ENCODE measurements around the gene NRXN3. TPM values are rescaled to one million over a fixed set of nuclear protein-coding genes. Genes with fewer than 3 reads are reported as not detected.

NRXN3 gene
- total RNA-seq, 1 experiment from 2014 or later: not detected

- Histone ChIP-seq H3F3A (ENCODE audit: insufficient read depth, low read depth) (no peaks in the 10 kb centered on the region), H4K20me1 (ENCODE audit: insufficient read depth) (no peaks in the 10 kb centered on the region), H3K4me3 (no peak overlapping the region), H2AFZ (no peak overlapping the region), H3K36me3 (ENCODE audit: low read depth) (no peaks in the 10 kb centered on the region), H3K27me3 (ENCODE audit: insufficient read depth, low read depth) (peaks cover 5% of the 10 kb centered on the region; the same call in 1 of the 2 replicates), H3K4me2 (no peak overlapping the region), H3K9me3 (ENCODE audit: insufficient read depth, low read depth) (no peaks in the 10 kb centered on the region), H3K79me2 (ENCODE audit: low read depth) (no peaks in the 10 kb centered on the region), H3K27ac (no peak overlapping the region), H3K9me2 (ENCODE audit: insufficient read depth) (no peaks in the 10 kb centered on the region), H3K4me1 (replicated peaks; ENCODE audit: insufficient read depth) (no peaks in the 10 kb centered on the region)
- CTCF ChIA-PET: no interaction called here
- POLR2A ChIA-PET (ENCODE audit: unreplicated experiment): no interaction called here
- no TSS peak for BruUV-seq (replicated peaks)
- no peak for DNase-seq
- intact Hi-C loops (cut with micrococcal nuclease; ENCODE audit: unreplicated experiment): loop anchor here (5.0 kb wide), 1 partner anchor 814 kb away; no protein-coding TSS in a partner anchor
- TF ChIP-seq CTCF (conservative IDR thresholded peaks at IDR 0.05): no peak
These were observed 665.7 kb downstream of the NRXN3 start for GRCh38 chr14:78835909-78836308.

GRCh38 chr14:78836777-78837176 lies 666.6 kb downstream of the NRXN3 start:
- TF ChIP-seq CTCF (conservative IDR thresholded peaks at IDR 0.05) (peak; percentile 60), EZH2 (IDR thresholded peaks at IDR 0.05; ENCODE audit: low read depth) (no peak)
- Histone ChIP-seq H2AFZ (no peak overlapping the region), H3K9me2 (ENCODE audit: insufficient read depth) (no peaks in the 10 kb centered on the region), H3K27ac (no peak overlapping the region), H3K4me2 (no peak overlapping the region), H3F3A (ENCODE audit: insufficient read depth, low read depth) (no peaks in the 10 kb centered on the region), H4K20me1 (ENCODE audit: insufficient read depth) (no peaks in the 10 kb centered on the region), H3K79me2 (ENCODE audit: low read depth) (no peaks in the 10 kb centered on the region), H3K4me3 (no peak overlapping the region), H3K27me3 (ENCODE audit: insufficient read depth, low read depth) (peaks cover 5% of the 10 kb centered on the region; the same call in 1 of the 2 replicates), H3K4me1 (replicated peaks; ENCODE audit: insufficient read depth) (no peaks in the 10 kb centered on the region), H3K36me3 (ENCODE audit: low read depth) (no peaks in the 10 kb centered on the region), H3K9me3 (ENCODE audit: insufficient read depth, low read depth) (no peaks in the 10 kb centered on the region)
- peak in 1 of 2 experiments; percentile 32 for DNase-seq
- no TSS peak for BruUV-seq (replicated peaks)
- ChIA-PET POLR2A (ENCODE audit: unreplicated experiment) (no interaction called here), CTCF (no interaction called here)
- intact Hi-C loops (cut with micrococcal nuclease; ENCODE audit: unreplicated experiment): loop anchor here (5.0 kb wide), 1 partner anchor 814 kb away; no protein-coding TSS in a partner anchor

- CTCF ChIA-PET: no interaction called here
- TF ChIP-seq EZH2 (IDR thresholded peaks at IDR 0.05; ENCODE audit: low read depth) (no peak), CTCF (conservative IDR thresholded peaks at IDR 0.05) (no peak)
- no peaks in the 10 kb centered on the region for H3K9me2 ChIP-seq (ENCODE audit: insufficient read depth)
These were observed 668.8 kb downstream of the NRXN3 start for GRCh38 chr14:78838959-78839358.

More at GRCh38 chr14:78838959-78839358, 668.8 kb downstream of the NRXN3 start:
- Histone ChIP-seq H3K27ac (no peak overlapping the region), H3K4me2 (no peak overlapping the region), H3K79me2 (ENCODE audit: low read depth) (no peaks in the 10 kb centered on the region), H3K4me1 (replicated peaks; ENCODE audit: insufficient read depth) (no peaks in the 10 kb centered on the region), H2AFZ (no peak overlapping the region), H3F3A (ENCODE audit: insufficient read depth, low read depth) (no peaks in the 10 kb centered on the region), H3K27me3 (ENCODE audit: insufficient read depth, low read depth) (peaks cover 9% of the 10 kb centered on the region; the same call in 1 of the 2 replicates), H3K9me3 (ENCODE audit: insufficient read depth, low read depth) (no peaks in the 10 kb centered on the region), H4K20me1 (ENCODE audit: insufficient read depth) (no peaks in the 10 kb centered on the region), H3K36me3 (ENCODE audit: low read depth) (no peaks in the 10 kb centered on the region), H3K4me3 (no peak overlapping the region)
- BruUV-seq (replicated peaks): no TSS peak
- DNase-seq: no peak
- POLR2A ChIA-PET (ENCODE audit: unreplicated experiment): no interaction called here
- intact Hi-C loops (cut with micrococcal nuclease; ENCODE audit: unreplicated experiment): loop anchor here (5.0 kb wide), 1 partner anchor 817 kb away; no protein-coding TSS in a partner anchor

Measured in PC-9 (cell line).